ENCODE data around the gene TP53. TPM values are rescaled to one million over a fixed set of nuclear protein-coding genes. Genes with fewer than 3 reads are reported as not detected.

Gene TP53
- total and polyA plus RNA-seq, 10 of the 15 experiments (the other 5 are each of a cell fraction or from before 2014, with no cell fraction given), result 35.6 to 162 (median 75.9) TPM

DNA sequence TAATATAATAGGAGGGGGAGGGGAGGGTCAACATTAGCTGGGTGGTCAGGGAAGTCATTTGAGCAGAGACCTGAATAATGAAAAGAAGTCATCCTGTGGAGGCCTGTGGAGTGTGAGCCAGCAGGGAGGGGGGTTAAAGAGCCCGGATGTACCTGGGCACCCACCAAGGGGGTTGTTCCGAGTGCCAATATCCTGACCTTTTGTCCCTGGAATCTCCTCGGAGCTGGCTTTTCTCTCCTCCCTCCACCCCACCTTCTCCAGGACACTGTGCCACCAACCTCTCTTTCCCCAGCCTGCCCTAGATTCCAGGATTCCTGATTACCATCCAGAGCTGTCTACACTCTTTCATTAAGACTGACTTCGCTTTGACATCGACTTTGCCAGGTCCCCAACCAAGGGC is 51.1 kb downstream of the TP53 start:
- ChIA-PET RAD21 (ENCODE audit: unreplicated experiment) (no interaction called here), SMC1A (ENCODE audit: uncharacterized antibody, unreplicated experiment) (interaction anchor here (0.9 to 1.5 kb wide), 2 partner anchors 9 to 54 kb away, joined by 3 to 4 read pairs; partner anchors contain the start of gene SAT2), POLR2A (interaction anchor here (0.6 kb wide), 1 partner anchor 51 kb away, joined by 4 read pairs; the partner anchor contains the start of gene TP53), CTCF (interaction anchor here (8.2 kb wide), 1 partner anchor 52 kb away, joined by 128 read pairs; the partner anchor contains the start of genes TP53 and WRAP53)
- Histone ChIP-seq H2AFZ (ENCODE audit: control insufficient read depth, low read depth, low read length) (no peak overlapping the region), H3K36me3 (ENCODE audit: control insufficient read depth in 2 of 2, insufficient read depth in 2 of 2, low read length in 1 of 2) (no peaks in the 10 kb centered on the region), H3K4me2 (ENCODE audit: control insufficient read depth, insufficient read depth) (no peak overlapping the region), H4K20me1 (ENCODE audit: control insufficient read depth, insufficient read depth) (no peaks in the 10 kb centered on the region), H3K27ac (ENCODE audit: control insufficient read depth, insufficient read depth) (no peak overlapping the region), H3K9ac (ENCODE audit: control insufficient read depth, insufficient read depth, low read length) (no peak overlapping the region), H3K79me2 (ENCODE audit: control insufficient read depth, insufficient read depth, low read length) (no peaks in the 10 kb centered on the region), H3K4me3 (no peak overlapping the region), H3K27me3 (replicated peaks in 1 of 2; ENCODE audit: control insufficient read depth in 2 of 2, insufficient read depth in 2 of 2, low read length in 1 of 2) (no peaks in the 10 kb centered on the region), H3K4me1 (ENCODE audit: control insufficient read depth, insufficient read depth, low read length) (no peaks in the 10 kb centered on the region), H3K9me3 (replicated peaks; ENCODE audit: control insufficient read depth, insufficient read depth, low read length) (no peaks in the 10 kb centered on the region)
- no peak for TF ChIP-seq ZNF384 (IDR thresholded peaks at IDR 0.05; ENCODE audit: borderline replicate concordance, low read depth, low read length)
- no peak for TF ChIP-seq HDAC2 (IDR thresholded peaks at IDR 0.05)
- TF ChIP-seq, protein P1, sequence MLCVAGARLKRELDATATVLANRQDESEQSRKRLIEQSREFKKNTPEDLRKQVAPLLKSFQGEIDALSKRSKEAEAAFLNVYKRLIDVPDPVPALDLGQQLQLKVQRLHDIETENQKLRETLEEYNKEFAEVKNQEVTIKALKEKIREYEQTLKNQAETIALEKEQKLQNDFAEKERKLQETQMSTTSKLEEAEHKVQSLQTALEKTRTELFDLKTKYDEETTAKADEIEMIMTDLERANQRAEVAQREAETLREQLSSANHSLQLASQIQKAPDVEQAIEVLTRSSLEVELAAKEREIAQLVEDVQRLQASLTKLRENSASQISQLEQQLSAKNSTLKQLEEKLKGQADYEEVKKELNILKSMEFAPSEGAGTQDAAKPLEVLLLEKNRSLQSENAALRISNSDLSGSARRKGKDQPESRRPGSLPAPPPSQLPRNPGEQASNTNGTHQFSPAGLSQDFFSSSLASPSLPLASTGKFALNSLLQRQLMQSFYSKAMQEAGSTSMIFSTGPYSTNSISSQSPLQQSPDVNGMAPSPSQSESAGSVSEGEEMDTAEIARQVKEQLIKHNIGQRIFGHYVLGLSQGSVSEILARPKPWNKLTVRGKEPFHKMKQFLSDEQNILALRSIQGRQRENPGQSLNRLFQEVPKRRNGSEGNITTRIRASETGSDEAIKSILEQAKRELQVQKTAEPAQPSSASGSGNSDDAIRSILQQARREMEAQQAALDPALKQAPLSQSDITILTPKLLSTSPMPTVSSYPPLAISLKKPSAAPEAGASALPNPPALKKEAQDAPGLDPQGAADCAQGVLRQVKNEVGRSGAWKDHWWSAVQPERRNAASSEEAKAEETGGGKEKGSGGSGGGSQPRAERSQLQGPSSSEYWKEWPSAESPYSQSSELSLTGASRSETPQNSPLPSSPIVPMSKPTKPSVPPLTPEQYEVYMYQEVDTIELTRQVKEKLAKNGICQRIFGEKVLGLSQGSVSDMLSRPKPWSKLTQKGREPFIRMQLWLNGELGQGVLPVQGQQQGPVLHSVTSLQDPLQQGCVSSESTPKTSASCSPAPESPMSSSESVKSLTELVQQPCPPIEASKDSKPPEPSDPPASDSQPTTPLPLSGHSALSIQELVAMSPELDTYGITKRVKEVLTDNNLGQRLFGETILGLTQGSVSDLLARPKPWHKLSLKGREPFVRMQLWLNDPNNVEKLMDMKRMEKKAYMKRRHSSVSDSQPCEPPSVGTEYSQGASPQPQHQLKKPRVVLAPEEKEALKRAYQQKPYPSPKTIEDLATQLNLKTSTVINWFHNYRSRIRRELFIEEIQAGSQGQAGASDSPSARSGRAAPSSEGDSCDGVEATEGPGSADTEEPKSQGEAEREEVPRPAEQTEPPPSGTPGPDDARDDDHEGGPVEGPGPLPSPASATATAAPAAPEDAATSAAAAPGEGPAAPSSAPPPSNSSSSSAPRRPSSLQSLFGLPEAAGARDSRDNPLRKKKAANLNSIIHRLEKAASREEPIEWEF (IDR thresholded peaks at IDR 0.05; ENCODE audit: insufficient replicate concordance, low read depth, low read length), result no peak
- TF ChIP-seq NKRF (conservative IDR thresholded peaks at IDR 0.05), result no peak
- no peak for TF ChIP-seq NR2C2 (IDR thresholded peaks at IDR 0.05; ENCODE audit: borderline replicate concordance, control insufficient read depth, insufficient read length, low read depth)
- TF ChIP-seq, protein P2, sequence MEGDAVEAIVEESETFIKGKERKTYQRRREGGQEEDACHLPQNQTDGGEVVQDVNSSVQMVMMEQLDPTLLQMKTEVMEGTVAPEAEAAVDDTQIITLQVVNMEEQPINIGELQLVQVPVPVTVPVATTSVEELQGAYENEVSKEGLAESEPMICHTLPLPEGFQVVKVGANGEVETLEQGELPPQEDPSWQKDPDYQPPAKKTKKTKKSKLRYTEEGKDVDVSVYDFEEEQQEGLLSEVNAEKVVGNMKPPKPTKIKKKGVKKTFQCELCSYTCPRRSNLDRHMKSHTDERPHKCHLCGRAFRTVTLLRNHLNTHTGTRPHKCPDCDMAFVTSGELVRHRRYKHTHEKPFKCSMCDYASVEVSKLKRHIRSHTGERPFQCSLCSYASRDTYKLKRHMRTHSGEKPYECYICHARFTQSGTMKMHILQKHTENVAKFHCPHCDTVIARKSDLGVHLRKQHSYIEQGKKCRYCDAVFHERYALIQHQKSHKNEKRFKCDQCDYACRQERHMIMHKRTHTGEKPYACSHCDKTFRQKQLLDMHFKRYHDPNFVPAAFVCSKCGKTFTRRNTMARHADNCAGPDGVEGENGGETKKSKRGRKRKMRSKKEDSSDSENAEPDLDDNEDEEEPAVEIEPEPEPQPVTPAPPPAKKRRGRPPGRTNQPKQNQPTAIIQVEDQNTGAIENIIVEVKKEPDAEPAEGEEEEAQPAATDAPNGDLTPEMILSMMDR (IDR thresholded peaks at IDR 0.05 in 2 of 3, conservative IDR thresholded peaks at IDR 0.05 in 1 of 3; ENCODE audit: control insufficient read depth in 2 of 3, extremely low read depth in 1 of 3, insufficient read depth in 1 of 3, low read depth in 3 of 3, low read length in 3 of 3), result no peak
- TF ChIP-seq ZBTB4 (CRISPR knock-in tag; IDR thresholded peaks at IDR 0.05), result no peak
- no peak for TF ChIP-seq EGR1 (IDR thresholded peaks at IDR 0.05; ENCODE audit: borderline replicate concordance in 1 of 2, low read depth in 2 of 2, low read length in 2 of 2)
- DNase-seq (ENCODE audit: low read depth, low spot score) (no peak), FAIRE-seq (no peak), ATAC-seq (no peak)
- in situ Hi-C loops (cut with MboI) (no loop called here), intact Hi-C loops (cut with micrococcal nuclease; ENCODE audit: unreplicated experiment) (no loop called here)
- BruUV-seq (replicated peaks), result no TSS peak
- WGBS (ENCODE audit: insufficient coverage, insufficient replicate concordance, low lambda C conversion rate, missing lambda C conversion rate), result 10% methylated on average over 5 of the region's 5 CpGs

Measured in GM12878 (cell line).